HepG2 (cell line): ENCODE data around the gene CACNB4.

Experiments used
- ADNP ChIP-seq: sonication (generic); formaldehyde crosslinking; IDR thresholded peaks from 2 replicates; pipeline ENCODE4 v1.4.0; 2020; ENCODE audit warnings: missing genetic modification reagents
- BHLHE40 ChIP-seq: IDR thresholded peaks from 2 replicates; pipeline ENCODE4 v1.6.1; 2011; ENCODE audit warnings: low read length, improper control_type of control experiment
- CEBPB ChIP-seq: IDR thresholded peaks from 2 replicates; pipeline ENCODE4 v1.6.1; 2011; ENCODE audit warnings: low read depth, low read length, improper control_type of control experiment, borderline replicate concordance
- EP300 ChIP-seq, 3 experiments: sonication (generic) in 1 of 3; formaldehyde crosslinking in 1 of 3; IDR thresholded peaks; 2 replicates each; pipeline versions ENCODE4 v1.5.1 to v1.6.1; 2011 to 2020; ENCODE audit warnings: low read depth in 2 of 3, low read length in 2 of 3, borderline replicate concordance in 1 of 3, improper control_type of control experiment in 1 of 3, mild to moderate bottlenecking in 1 of 3, missing genetic modification reagents in 1 of 3, moderate library complexity in 1 of 3
- EZH2 ChIP-seq: conservative IDR thresholded peaks from 2 replicates; pipeline ENCODE4 v1.6.1; 2012; ENCODE audit warnings: mild to moderate bottlenecking, low read depth, low read length, moderate library complexity
- KLF12 ChIP-seq: sonication (generic); formaldehyde crosslinking; IDR thresholded peaks from 2 replicates; pipeline ENCODE4 v1.4.0; 2020; ENCODE audit warnings: missing genetic modification reagents, borderline replicate concordance
- KLF9 ChIP-seq: IDR thresholded peaks from 2 replicates; pipeline ENCODE4 v1.6.1; 2016; ENCODE audit warnings: low read depth
- NFE2L1 ChIP-seq: sonication (generic); formaldehyde crosslinking; IDR thresholded peaks from 2 replicates; pipeline ENCODE4 v1.4.0; 2020; ENCODE audit warnings: missing genetic modification reagents, mild to moderate bottlenecking, borderline replicate concordance
- RELA ChIP-seq: sonication (generic); formaldehyde crosslinking; IDR thresholded peaks from 2 replicates; pipeline ENCODE4 v1.4.0; 2020; ENCODE audit warnings: missing genetic modification reagents
- STAG1 ChIP-seq: sonication (generic); formaldehyde crosslinking; IDR thresholded peaks from 2 replicates; pipeline ENCODE4 v1.4.0; 2020; ENCODE audit warnings: missing genetic modification reagents
- ZNF143 ChIP-seq: sonication (generic); formaldehyde crosslinking; IDR thresholded peaks from 2 replicates; pipeline ENCODE4 v1.4.0; 2020; ENCODE audit warnings: missing genetic modification reagents
- ZZZ3 ChIP-seq: sonication (generic); formaldehyde crosslinking; IDR thresholded peaks from 2 replicates; pipeline ENCODE4 v1.4.0; 2020; ENCODE audit warnings: missing genetic modification reagents, mild to moderate bottlenecking, borderline replicate concordance
- TF ChIP-seq, protein P1 (sequence below): sonication (generic); formaldehyde crosslinking; IDR thresholded peaks from 2 replicates; pipeline ENCODE4 v1.5.0; 2020; ENCODE audit warnings: mild to moderate bottlenecking, missing genetic modification reagents, moderate library complexity
- TF ChIP-seq, protein P2 (sequence below): sonication (generic); formaldehyde crosslinking; IDR thresholded peaks from 2 replicates; pipeline ENCODE4 v1.4.0; 2020; ENCODE audit warnings: missing genetic modification reagents, borderline replicate concordance

DNA sequence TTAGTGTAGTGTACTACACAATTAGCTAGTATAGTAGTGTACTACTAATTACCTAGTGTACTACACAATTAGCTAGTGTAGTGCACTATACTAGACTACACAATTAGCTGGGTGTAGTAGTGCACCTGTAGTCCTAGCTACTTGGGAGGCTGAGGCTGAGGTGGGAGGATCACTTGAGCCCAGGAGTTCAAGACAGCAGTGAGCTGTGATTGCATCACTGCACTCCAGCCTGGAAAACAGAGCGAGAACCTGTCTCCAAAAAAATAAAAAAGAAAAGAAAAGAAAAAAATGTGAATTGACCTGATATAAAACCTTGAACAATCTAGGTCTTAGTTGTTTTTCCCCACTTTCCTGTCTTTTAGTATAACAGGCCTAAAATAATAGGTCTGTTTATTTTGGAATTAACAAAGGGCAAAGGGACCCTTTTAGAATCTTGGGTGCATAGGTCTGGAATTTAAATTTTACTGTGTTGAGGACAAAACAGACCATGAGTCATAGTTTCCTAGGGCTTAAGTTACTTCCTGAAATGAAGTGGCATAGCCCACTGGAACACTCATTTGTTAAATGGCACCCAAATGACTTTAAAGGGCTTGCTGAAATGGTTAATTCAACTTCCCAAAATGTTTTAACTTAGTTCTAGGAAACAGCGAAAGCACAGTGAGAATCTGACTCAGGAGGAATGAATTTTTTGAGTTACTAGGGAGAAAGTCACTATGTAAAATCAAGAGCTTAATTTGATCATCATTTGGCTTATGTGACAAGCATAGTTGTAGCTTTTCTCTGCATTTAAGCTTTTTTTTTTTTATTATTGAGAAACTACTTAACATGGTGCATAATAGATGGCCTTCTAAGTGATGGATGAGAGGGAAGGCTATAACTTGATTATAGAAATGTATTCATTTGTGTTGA, 219.9 kb downstream of the CACNB4 start:
- TF ChIP-seq RELA: no peak
- TF ChIP-seq STAG1: no peak
- no peak for TF ChIP-seq KLF12 (CRISPR knock-in tag)
- TF ChIP-seq CEBPB: peak; percentile 66; the same call in 1 of the 2 replicates
- TF ChIP-seq, protein P1, sequence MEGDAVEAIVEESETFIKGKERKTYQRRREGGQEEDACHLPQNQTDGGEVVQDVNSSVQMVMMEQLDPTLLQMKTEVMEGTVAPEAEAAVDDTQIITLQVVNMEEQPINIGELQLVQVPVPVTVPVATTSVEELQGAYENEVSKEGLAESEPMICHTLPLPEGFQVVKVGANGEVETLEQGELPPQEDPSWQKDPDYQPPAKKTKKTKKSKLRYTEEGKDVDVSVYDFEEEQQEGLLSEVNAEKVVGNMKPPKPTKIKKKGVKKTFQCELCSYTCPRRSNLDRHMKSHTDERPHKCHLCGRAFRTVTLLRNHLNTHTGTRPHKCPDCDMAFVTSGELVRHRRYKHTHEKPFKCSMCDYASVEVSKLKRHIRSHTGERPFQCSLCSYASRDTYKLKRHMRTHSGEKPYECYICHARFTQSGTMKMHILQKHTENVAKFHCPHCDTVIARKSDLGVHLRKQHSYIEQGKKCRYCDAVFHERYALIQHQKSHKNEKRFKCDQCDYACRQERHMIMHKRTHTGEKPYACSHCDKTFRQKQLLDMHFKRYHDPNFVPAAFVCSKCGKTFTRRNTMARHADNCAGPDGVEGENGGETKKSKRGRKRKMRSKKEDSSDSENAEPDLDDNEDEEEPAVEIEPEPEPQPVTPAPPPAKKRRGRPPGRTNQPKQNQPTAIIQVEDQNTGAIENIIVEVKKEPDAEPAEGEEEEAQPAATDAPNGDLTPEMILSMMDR (CRISPR knock-in tag): no peak
- no peak for TF ChIP-seq BHLHE40
- no peak for TF ChIP-seq ADNP (CRISPR knock-in tag)
- no peak for TF ChIP-seq EZH2
- TF ChIP-seq ZNF143 (CRISPR knock-in tag): no peak
- TF ChIP-seq, protein P2, sequence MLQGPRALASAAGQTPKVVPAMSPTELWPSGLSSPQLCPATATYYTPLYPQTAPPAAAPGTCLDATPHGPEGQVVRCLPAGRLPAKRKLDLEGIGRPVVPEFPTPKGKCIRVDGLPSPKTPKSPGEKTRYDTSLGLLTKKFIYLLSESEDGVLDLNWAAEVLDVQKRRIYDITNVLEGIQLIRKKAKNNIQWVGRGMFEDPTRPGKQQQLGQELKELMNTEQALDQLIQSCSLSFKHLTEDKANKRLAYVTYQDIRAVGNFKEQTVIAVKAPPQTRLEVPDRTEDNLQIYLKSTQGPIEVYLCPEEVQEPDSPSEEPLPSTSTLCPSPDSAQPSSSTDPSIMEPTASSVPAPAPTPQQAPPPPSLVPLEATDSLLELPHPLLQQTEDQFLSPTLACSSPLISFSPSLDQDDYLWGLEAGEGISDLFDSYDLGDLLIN (CRISPR knock-in tag): no peak
- TF ChIP-seq ZZZ3: no peak
- TF ChIP-seq NFE2L1 (CRISPR knock-in tag): no peak
- no peak for TF ChIP-seq KLF9 (CRISPR knock-in tag)
- peak in 1 of 2 experiments; percentile 37; a peak in 1 of 4 replicates for TF ChIP-seq EP300 (IDR thresholded peaks at IDR 0.05; ENCODE audit: low read depth in 2 of 2, low read length in 2 of 2)
- TF ChIP-seq EP300 (CRISPR knock-in tag; IDR thresholded peaks at IDR 0.05; ENCODE audit: borderline replicate concordance): no peak
